Right lobe of liver (tissue), 6 donors: ENCODE measurements around the gene OR5AU1. TPM values are rescaled to one million over a fixed set of nuclear protein-coding genes. Genes with fewer than 3 reads are reported as not detected.

Experiments used
- ATAC-seq, 4 donors: fragments of 200-7000 bp; cut with Tn5 transposase; one replicate each; pipeline ENCODE4 v1.9.1; 2020; ENCODE audit warnings: mild to moderate bottlenecking in 4 of 4, moderate library complexity in 4 of 4
- DNase-seq, 3 donors: peaks; one replicate each; pipeline ENCODE4 v3.0.0-alpha.2; 2020
- H3K27ac ChIP-seq, 3 donors: fragments of 200-600 bp; one replicate each; pipeline ENCODE4 v1.8.0; 2022
- H3K27me3 ChIP-seq, 2 donors: fragments of 200-600 bp; one replicate each; pipeline ENCODE4 v1.8.0; 2022
- H3K36me3 ChIP-seq, 4 donors: fragments of 200-600 bp; sonication (generic) in 1 of 4; one replicate each; pipeline versions ENCODE4 v1.5.1 to v1.8.0; 2017 to 2022; ENCODE audit warnings: control low read depth in 1 of 4
- H3K4me1 ChIP-seq, 4 donors: fragments of 200-600 bp; sonication (generic) in 1 of 4; one replicate each; pipeline versions ENCODE4 v1.5.1 to v1.8.0; 2017 to 2022; ENCODE audit warnings: control low read depth in 1 of 4
- H3K4me3 ChIP-seq, 3 donors: fragments of 200-600 bp; one replicate each; pipeline ENCODE4 v1.8.0; 2022
- H3K9me3 ChIP-seq, 4 donors: fragments of 200-600 bp; sonication (generic) in 1 of 4; one replicate each; pipeline versions ENCODE4 v1.5.1 to v1.8.0; 2017 to 2022; ENCODE audit warnings: control low read depth in 1 of 4
- POLR2A ChIP-seq: fragments of 450-650 bp; IDR thresholded peaks from one replicate; pipeline ENCODE4 v1.6.1; 2017; ENCODE audit warnings: antibody characterized with exemption, mild to moderate bottlenecking
- WGBS: methylation state at CpG from one replicate; pipeline ENCODE4 v1.1.6; 2018; ENCODE audit warnings: low coverage, low lambda C conversion rate; ENCODE audit not compliant: insufficient coverage; ENCODE audit errors: missing lambda C conversion rate; 5-methylcytosine and 5-hydroxymethylcytosine counted together
- intact Hi-C, 2 donors: fragments of 100-400 bp; cut with DNase I; formaldehyde crosslinking; loops; one replicate each; pipeline versions ENCODE4 v1.11.2 to v1.14.1; 2022
- total RNA-seq, 6 experiments: library from RNA; depleted of rRNA in 2 of 6; stranded (reverse); fragments of >200 nt in 2 of 6; fragmentation: NEBNext Ultra II Directional in 3 of 6; extraction: Animal tissue kit (Norgen Biotek cat#: 25700) in 3 of 6; gene quantifications; one replicate each; pipeline versions ENCODE4 v1.1.0 to v1.2.4, GENCODE V29; 2016 to 2023
- TF ChIP-seq, protein P1 (sequence below), 4 donors: fragments of 200-600 bp in 3 of 4; fragments of 450-650 bp in 1 of 4; IDR thresholded peaks; one replicate each; pipeline versions ENCODE4 v1.5.1 to v1.8.0; 2016 to 2022; ENCODE audit warnings: antibody characterized with exemption in 4 of 4, mild to moderate bottlenecking in 2 of 4
- donor health status: DM: no; HTN: yes; CAD: no.
- donor health status: DM: no; HTN: no; CAD: no.
- donor health status: DM: no; HTN: no; CAD: no.
- donor health status: DM: no; HTN: yes; CAD: no.
- donor health status: DM: no; HTN: yes; CAD: no.

OR5AU1 gene
- total RNA-seq, 6 experiments from 2014 or later = not detected

DNA sequence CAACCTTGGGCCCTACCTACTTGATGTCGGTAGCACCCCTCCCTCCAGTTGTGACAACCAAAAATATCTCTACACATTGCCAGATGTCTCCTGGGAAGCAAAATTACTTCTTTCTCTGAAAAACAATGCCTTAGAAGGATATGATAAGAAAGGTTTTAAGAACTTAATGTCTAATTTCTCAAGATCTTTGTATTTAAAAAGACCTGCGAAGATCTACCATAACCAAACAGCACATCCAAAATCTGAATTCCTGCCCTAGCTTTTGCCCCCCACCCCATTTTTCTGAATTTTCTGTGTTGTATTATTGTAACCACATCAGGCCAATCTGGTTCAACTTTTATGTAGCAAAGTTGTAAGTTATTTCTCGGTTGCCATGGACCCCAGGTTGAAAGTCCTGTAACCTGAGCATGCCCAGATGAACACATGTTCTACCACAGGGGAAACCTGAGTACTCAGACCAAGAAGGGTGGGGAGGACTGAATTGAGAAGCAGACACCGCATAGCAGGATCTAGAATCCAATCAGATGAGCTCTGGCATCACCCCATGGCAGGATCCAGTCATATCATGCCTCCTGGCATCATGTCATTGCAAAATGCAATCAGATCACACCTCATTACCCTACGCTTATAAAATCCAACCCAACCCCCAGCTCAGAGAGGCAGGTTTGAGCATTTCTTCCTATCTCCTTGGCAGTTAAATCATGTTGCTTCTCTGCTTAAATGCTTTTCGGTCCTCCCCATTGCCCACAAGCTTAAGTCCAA, 46.3 kb downstream of the OR5AU1 start:
- TF ChIP-seq POLR2A = no peak
- TF ChIP-seq, protein P1, sequence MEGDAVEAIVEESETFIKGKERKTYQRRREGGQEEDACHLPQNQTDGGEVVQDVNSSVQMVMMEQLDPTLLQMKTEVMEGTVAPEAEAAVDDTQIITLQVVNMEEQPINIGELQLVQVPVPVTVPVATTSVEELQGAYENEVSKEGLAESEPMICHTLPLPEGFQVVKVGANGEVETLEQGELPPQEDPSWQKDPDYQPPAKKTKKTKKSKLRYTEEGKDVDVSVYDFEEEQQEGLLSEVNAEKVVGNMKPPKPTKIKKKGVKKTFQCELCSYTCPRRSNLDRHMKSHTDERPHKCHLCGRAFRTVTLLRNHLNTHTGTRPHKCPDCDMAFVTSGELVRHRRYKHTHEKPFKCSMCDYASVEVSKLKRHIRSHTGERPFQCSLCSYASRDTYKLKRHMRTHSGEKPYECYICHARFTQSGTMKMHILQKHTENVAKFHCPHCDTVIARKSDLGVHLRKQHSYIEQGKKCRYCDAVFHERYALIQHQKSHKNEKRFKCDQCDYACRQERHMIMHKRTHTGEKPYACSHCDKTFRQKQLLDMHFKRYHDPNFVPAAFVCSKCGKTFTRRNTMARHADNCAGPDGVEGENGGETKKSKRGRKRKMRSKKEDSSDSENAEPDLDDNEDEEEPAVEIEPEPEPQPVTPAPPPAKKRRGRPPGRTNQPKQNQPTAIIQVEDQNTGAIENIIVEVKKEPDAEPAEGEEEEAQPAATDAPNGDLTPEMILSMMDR (IDR thresholded peaks at IDR 0.05) = no peak
- no peak for ATAC-seq

DNA sequence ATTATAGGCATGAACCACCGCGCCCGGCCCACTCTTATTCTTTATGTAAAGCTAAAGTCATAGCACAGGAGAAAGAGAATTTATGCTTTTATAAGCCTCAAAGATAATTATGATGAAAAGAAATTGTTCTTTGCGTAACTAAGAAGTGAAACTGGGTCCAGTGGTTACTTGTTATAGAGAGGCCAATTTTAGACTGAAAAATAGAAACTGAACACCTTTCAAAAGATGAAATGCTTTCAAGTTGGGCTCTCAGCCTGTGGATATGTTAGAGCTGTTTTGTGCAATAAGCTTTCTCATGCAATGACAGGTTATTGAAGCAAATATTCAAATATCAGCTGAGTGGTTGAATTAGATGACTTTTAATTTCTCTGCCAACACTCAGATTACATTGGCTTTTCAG, 47.1 kb downstream of the OR5AU1 start:
- DNase-seq = no peak
- Histone ChIP-seq H3K36me3 (no peaks in the 10 kb centered on the region), H3K27ac (no peak overlapping the region), H3K4me3 (no peak overlapping the region), H3K9me3 (no peaks in the 10 kb centered on the region), H3K4me1 (peaks cover 0 to 31% (median 20%) of the 10 kb centered on the region in 4 donors), H3K27me3 (no peaks in the 10 kb centered on the region)
- 91% methylated on average over 4 of the region's 4 CpGs for WGBS
- no peak for ATAC-seq
- no peak for TF ChIP-seq POLR2A
- TF ChIP-seq, protein P1 (IDR thresholded peaks at IDR 0.05) = no peak
- intact Hi-C loops = no loop called here

More for the DNA sequence above, 46.3 kb downstream of the OR5AU1 start:
- Histone ChIP-seq H3K4me3 (no peak overlapping the region), H3K36me3 (no peaks in the 10 kb centered on the region), H3K4me1 (peaks cover 0 to 30% (median 19%) of the 10 kb centered on the region in 4 donors), H3K27ac (no peak overlapping the region), H3K27me3 (no peaks in the 10 kb centered on the region), H3K9me3 (no peaks in the 10 kb centered on the region)
- WGBS = 87% methylated on average over 5 of the region's 6 CpGs
- DNase-seq = no peak
- intact Hi-C loops = no loop called here

DNA sequence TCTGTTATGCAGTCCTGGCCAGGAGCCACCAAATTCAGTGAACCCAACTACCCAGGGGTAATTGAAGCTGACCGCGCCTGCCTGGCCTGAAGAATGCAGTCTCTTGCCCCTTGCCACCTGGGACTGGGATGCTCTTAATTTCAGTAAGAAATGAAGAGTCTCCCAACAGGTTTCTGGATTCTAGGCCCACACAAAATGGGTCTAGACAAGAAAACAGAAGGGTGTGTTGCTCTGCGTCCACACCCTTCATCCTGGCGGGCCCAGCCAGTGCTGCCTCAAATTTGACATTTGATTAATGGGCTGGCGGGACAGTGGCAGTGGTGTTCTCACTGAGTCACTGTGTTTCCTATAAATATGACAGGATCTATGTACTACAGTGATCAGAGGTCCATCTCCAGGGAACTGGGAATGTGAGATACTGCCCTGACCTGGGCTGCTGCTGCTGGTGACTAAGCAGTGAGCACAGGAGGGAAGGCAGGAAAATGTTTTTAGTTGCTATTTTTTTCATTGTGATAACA, 48.5 kb downstream of the OR5AU1 start:
- intact Hi-C loops = no loop called here
- WGBS = 13% methylated on average over 3 of the region's 5 CpGs
- DNase-seq = peak in 2 of 3 donors; percentile 55 to 83
- no peak overlapping the region for H3K4me3 ChIP-seq
- TF ChIP-seq, protein P1 (IDR thresholded peaks at IDR 0.05) = no peak
- TF ChIP-seq POLR2A = no peak
- no peaks in the 10 kb centered on the region for H3K9me3 ChIP-seq
- ATAC-seq = peak; percentile 2 to 20 (median 8)
- H3K36me3 ChIP-seq = no peaks in the 10 kb centered on the region
- H3K27me3 ChIP-seq = no peaks in the 10 kb centered on the region
- H3K4me1 ChIP-seq = peaks cover 0 to 41% (median 24%) of the 10 kb centered on the region in 4 donors
- peak overlapping the region in 1 of 3 donors; percentile 99 for H3K27ac ChIP-seq

DNA sequence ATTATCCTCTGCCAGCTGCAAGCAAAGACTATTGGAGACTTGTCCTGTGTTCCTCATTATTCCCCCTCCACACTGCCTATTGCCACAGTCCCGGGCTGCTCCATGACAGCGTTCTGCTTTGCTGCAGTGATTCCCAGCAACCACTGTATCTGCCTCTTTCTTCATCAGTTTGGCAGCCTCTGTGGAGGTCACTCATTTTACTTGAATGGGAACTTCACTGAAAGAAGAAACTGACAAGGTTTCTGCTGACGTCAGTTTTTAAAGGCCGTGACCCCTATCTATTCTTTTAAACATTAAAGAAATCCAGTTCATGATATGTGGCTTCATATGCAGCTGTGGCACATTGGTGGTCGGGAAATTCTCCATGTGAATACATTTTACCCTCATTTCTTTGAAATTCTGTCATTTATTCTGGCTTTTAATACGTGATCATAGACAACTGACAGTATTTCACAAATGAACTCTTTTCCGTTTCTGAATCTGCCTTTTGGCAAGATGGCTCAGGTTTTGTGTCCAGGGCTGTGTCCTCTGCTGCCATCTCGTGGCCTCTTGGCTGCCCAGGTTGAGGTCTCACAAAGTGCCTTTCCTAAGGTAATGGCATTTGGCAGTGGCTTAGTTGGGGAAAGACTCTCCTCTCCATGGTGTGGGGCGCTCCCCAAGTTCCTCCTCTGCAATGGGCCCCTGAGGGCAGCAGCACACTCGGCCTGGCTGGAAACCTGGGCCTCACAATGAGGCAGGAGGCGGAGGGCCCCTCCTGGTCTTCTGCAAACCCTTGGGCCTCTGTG, 49.2 kb downstream of the OR5AU1 start:
- Histone ChIP-seq H3K27ac (peak overlapping the region; percentile 7 to 99 (median 54)), H3K4me1 (peaks cover 0 to 43% (median 24%) of the 10 kb centered on the region in 4 donors), H3K36me3 (no peaks in the 10 kb centered on the region), H3K4me3 (peak overlapping the region; percentile 1 to 11 (median 6)), H3K9me3 (no peaks in the 10 kb centered on the region), H3K27me3 (no peaks in the 10 kb centered on the region)
- WGBS = 12% methylated on average over 10 of the region's 11 CpGs
- TF ChIP-seq POLR2A = no peak
- TF ChIP-seq, protein P1 (IDR thresholded peaks at IDR 0.05) = peak; percentile 84 to 96 (median 94)
- peak; percentile 50 to 63 (median 58) for ATAC-seq
- intact Hi-C loops = no loop called here
- peak; percentile 85 to 89 (median 89) for DNase-seq
